ENCODE results near the gene GOSR2. TPM values are rescaled to one million over a fixed set of nuclear protein-coding genes. Genes with fewer than 3 reads are reported as not detected.

Gene GOSR2
- total RNA-seq, 1 experiment from 2014 or later: 48.4 TPM

GRCh38 chr17:46930051-46930450 is 7.1 kb downstream of the GOSR2 start:
- Histone ChIP-seq H4K20me1 (ENCODE audit: low read length) (peaks cover 48% of the 10 kb centered on the region), H3K4me3 (ENCODE audit: low read length) (no peak overlapping the region), H3K4me1 (ENCODE audit: insufficient read depth, low read length) (peaks cover 12% of the 10 kb centered on the region; the same call in 1 of the 2 replicates), H3K9me2 (replicated peaks; ENCODE audit: low read length) (no peaks in the 10 kb centered on the region), H3K9me3 (ENCODE audit: low read length) (no peaks in the 10 kb centered on the region), H3K27ac (ENCODE audit: low read length) (no peak overlapping the region), H3K79me2 (ENCODE audit: low read length) (peaks cover 52% of the 10 kb centered on the region), H3K4me2 (ENCODE audit: low read length) (no peak overlapping the region), H2AFZ (ENCODE audit: low read length) (no peak overlapping the region), H3K27me3 (ENCODE audit: low read length) (no peaks in the 10 kb centered on the region), H3K9ac (ENCODE audit: low read length) (no peak overlapping the region), H3K36me3 (ENCODE audit: low read depth, low read length) (peaks cover 55% of the 10 kb centered on the region), H3F3A (ENCODE audit: low read length, unreplicated experiment) (no peaks in the 10 kb centered on the region)
- ChIA-PET CTCF (no interaction called here), POLR2A (ENCODE audit: unreplicated experiment) (no interaction called here)
- no peak for ATAC-seq
- TF ChIP-seq CTCF (conservative IDR thresholded peaks at IDR 0.05; ENCODE audit: low read depth, low read length) (no peak), EZH2phosphoT487 (IDR thresholded peaks at IDR 0.05; ENCODE audit: borderline replicate concordance, low read length) (no peak), EZH2 (IDR thresholded peaks at IDR 0.05; ENCODE audit: low read length, unreplicated experiment) (no peak)
- intact Hi-C loops (cut with micrococcal nuclease): no loop called here
- DNase-seq: no peak
- no TSS peak for BruUV-seq (replicated peaks)

GRCh38 chr17:46931596-46931995 is 8.6 kb downstream of the GOSR2 start:
- POLR2A ChIA-PET (ENCODE audit: unreplicated experiment): no interaction called here
- intact Hi-C loops (cut with micrococcal nuclease): no loop called here
- Histone ChIP-seq H3K27me3 (ENCODE audit: low read length) (no peaks in the 10 kb centered on the region), H4K20me1 (ENCODE audit: low read length) (peaks cover 33% of the 10 kb centered on the region), H3F3A (ENCODE audit: low read length, unreplicated experiment) (no peaks in the 10 kb centered on the region), H2AFZ (ENCODE audit: low read length) (no peak overlapping the region), H3K36me3 (ENCODE audit: low read depth, low read length) (peaks cover 62% of the 10 kb centered on the region), H3K79me2 (ENCODE audit: low read length) (peaks cover 37% of the 10 kb centered on the region), H3K9ac (ENCODE audit: low read length) (no peak overlapping the region), H3K4me2 (ENCODE audit: low read length) (no peak overlapping the region), H3K9me2 (replicated peaks; ENCODE audit: low read length) (no peaks in the 10 kb centered on the region), H3K4me1 (ENCODE audit: insufficient read depth, low read length) (peaks cover 12% of the 10 kb centered on the region; the same call in 1 of the 2 replicates), H3K4me3 (ENCODE audit: low read length) (no peak overlapping the region), H3K27ac (ENCODE audit: low read length) (no peak overlapping the region), H3K9me3 (ENCODE audit: low read length) (no peaks in the 10 kb centered on the region)
- BruUV-seq (replicated peaks): no TSS peak
- no peak for ATAC-seq
- CTCF ChIA-PET: no interaction called here
- TF ChIP-seq CTCF (conservative IDR thresholded peaks at IDR 0.05; ENCODE audit: low read depth, low read length): no peak
- TF ChIP-seq EZH2phosphoT487 (IDR thresholded peaks at IDR 0.05; ENCODE audit: borderline replicate concordance, low read length): no peak
- TF ChIP-seq EZH2 (IDR thresholded peaks at IDR 0.05; ENCODE audit: low read length, unreplicated experiment): no peak
- DNase-seq: no peak

- no peak overlapping the region for H2AFZ ChIP-seq (ENCODE audit: low read length)
- intact Hi-C loops (cut with micrococcal nuclease): no loop called here
- TF ChIP-seq EZH2phosphoT487 (IDR thresholded peaks at IDR 0.05; ENCODE audit: borderline replicate concordance, low read length): no peak
- TF ChIP-seq CTCF (conservative IDR thresholded peaks at IDR 0.05; ENCODE audit: low read depth, low read length): no peak
- no peak for TF ChIP-seq EZH2 (IDR thresholded peaks at IDR 0.05; ENCODE audit: low read length, unreplicated experiment)
- peaks cover 85% of the 10 kb centered on the region for H3K36me3 ChIP-seq (ENCODE audit: low read depth, low read length)
- H3K9ac ChIP-seq (ENCODE audit: low read length): no peak overlapping the region
- DNase-seq: no peak
- H3K4me1 ChIP-seq (ENCODE audit: insufficient read depth, low read length): no peaks in the 10 kb centered on the region
- peak; percentile 44 for ATAC-seq
- H3K4me3 ChIP-seq (ENCODE audit: low read length): no peak overlapping the region
- BruUV-seq (replicated peaks): no TSS peak
- H3F3A ChIP-seq (ENCODE audit: low read length, unreplicated experiment): no peaks in the 10 kb centered on the region
- H3K9me2 ChIP-seq (replicated peaks; ENCODE audit: low read length): no peaks in the 10 kb centered on the region
- H3K9me3 ChIP-seq (ENCODE audit: low read length): no peaks in the 10 kb centered on the region
- H3K27me3 ChIP-seq (ENCODE audit: low read length): no peaks in the 10 kb centered on the region
- H3K27ac ChIP-seq (ENCODE audit: low read length): no peak overlapping the region
- H3K79me2 ChIP-seq (ENCODE audit: low read length): no peaks in the 10 kb centered on the region
- H3K4me2 ChIP-seq (ENCODE audit: low read length): no peak overlapping the region
- CTCF ChIA-PET: no interaction called here
- POLR2A ChIA-PET (ENCODE audit: unreplicated experiment): no interaction called here
- no peaks in the 10 kb centered on the region for H4K20me1 ChIP-seq (ENCODE audit: low read length)
These were observed 12.8 kb downstream of the GOSR2 start for GRCh38 chr17:46935658-46936266.

Measured in PC-3 (cell line).